ENCODE results near the gene PTPRM.

DNA sequence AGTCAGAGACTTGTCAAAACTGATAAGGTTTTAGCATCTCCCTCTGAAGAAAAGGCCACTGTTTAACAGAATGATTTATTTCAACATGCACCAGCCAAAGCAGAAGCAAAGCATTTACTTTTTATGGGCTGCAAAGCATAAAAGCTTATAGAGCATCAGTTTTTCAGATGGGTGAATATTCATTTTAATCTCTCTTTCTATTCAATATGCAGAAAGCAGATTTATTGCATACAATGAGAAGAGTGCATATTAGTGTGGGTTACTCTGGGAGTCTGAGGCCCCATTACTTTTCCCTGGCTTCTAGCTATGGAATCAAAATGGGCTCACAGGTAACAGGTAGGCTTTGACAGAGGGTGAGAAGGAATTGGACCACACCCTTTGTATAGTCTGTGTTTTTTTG lies 9.0 kb downstream of the PTPRM start:
- TF ChIP-seq EZH2 (IDR thresholded peaks at IDR 0.05; ENCODE audit: low read length, unreplicated experiment): no peak
- TF ChIP-seq, protein P1, sequence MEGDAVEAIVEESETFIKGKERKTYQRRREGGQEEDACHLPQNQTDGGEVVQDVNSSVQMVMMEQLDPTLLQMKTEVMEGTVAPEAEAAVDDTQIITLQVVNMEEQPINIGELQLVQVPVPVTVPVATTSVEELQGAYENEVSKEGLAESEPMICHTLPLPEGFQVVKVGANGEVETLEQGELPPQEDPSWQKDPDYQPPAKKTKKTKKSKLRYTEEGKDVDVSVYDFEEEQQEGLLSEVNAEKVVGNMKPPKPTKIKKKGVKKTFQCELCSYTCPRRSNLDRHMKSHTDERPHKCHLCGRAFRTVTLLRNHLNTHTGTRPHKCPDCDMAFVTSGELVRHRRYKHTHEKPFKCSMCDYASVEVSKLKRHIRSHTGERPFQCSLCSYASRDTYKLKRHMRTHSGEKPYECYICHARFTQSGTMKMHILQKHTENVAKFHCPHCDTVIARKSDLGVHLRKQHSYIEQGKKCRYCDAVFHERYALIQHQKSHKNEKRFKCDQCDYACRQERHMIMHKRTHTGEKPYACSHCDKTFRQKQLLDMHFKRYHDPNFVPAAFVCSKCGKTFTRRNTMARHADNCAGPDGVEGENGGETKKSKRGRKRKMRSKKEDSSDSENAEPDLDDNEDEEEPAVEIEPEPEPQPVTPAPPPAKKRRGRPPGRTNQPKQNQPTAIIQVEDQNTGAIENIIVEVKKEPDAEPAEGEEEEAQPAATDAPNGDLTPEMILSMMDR (conservative IDR thresholded peaks at IDR 0.05; ENCODE audit: low read depth, low read length): no peak
